HG03571 (cell line): ENCODE measurements around the gene FAAH.
"Not testable (repeated sequence)": the region's sequence is repeated elsewhere in the genome, so short reads cannot be mapped to it uniquely, and the experiment has no call there.

ENCODE experiments used
- ATAC-seq: cut with Tn5 transposase; IDR thresholded peaks from one replicate; pipeline ENCODE4 v1.9.1; 2021; ENCODE audit not compliant: unreplicated experiment

Gene FAAH

DNA sequence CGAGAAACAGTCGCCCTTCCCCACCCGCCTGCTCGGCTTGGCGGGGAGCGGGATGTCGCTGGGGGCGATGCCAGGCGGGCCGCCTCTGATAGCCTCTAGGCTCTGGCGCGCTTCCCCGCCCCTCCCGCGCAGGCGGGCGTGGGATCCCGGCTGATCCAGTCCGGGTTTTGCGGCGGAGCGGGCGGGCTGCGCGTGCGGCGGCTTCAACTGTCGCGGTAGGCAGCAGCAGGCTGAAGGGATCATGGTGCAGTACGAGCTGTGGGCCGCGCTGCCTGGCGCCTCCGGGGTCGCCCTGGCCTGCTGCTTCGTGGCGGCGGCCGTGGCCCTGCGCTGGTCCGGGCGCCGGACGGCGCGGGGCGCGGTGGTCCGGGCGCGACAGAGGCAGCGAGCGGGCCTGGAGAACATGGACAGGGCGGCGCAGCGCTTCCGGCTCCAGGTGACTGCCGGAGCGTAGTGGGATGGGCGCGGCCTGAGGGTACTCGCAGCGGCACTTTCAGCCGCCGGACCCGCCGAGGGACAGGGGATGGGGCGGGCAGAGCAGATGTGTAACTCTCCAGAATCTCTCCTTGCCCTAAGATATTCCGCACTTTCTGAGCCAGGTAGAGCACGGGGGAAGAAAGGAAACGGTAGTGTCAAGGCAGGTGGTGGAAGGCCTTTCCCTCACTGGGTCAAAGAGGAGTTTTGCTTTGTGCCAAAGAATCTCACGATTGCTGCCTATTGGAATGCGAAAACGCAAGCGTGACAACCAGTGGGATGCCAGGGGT is at the start of gene FAAH:
TSS of gene FAAH (plus strand) at position 210 of the 764 bp plus-strand sequence. CDS start at position 242, 32 bp downstream.
- ATAC-seq = no peak

- ATAC-seq = no peak
These were observed 49.6 kb upstream of the FAAH start for GRCh38 chr1:46344481-46344880.

- ATAC-seq = no peak
These were observed 48.8 kb upstream of the FAAH start for GRCh38 chr1:46345281-46345680.

DNA sequence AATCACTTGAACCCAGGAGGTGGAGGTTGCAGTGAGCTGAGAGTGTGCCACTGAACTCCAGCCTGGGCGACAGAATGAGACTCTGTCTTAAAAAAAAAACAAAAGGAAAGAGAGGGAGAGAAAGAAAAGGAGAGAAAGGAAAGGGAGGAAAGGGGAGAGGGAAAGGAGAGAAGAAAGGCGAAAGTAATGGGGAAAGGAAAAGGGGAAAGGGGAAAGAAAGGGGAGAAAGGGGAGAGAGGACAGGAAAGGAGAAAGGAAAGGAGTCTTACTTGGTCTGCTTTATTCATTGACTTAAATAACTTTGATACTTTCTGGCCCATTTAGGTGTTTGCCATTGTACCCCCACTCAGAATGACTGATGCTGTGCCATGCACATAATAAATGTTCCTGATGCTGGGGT is 41.8 kb upstream of the FAAH start:
- no peak for ATAC-seq

GRCh38 chr1:46355920-46356319 is 38.2 kb upstream of the FAAH start:
- not testable (repeated sequence) for ATAC-seq

DNA sequence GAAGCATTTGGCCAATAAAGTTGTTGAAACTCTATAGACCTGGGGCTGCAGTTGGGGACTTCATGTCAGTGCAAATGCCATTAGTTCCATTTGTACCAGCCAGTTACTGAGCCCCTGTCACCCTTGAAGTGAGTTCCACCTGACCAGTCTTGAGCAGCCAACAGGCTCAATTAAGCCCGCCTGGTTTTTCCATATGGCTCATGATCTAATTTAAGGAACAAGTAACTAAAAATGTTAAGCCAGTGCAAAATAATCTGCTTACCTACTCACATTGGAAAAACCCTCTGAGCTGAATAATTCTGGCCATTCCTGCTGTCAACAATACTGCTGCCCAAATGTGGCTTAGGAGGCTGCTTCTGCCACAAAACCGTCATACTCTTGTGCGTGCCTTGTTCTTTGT is 32.0 kb upstream of the FAAH start:
- no peak for ATAC-seq

GRCh38 chr1:46363121-46363520 is 31.0 kb upstream of the FAAH start:
- ATAC-seq = no peak

DNA sequence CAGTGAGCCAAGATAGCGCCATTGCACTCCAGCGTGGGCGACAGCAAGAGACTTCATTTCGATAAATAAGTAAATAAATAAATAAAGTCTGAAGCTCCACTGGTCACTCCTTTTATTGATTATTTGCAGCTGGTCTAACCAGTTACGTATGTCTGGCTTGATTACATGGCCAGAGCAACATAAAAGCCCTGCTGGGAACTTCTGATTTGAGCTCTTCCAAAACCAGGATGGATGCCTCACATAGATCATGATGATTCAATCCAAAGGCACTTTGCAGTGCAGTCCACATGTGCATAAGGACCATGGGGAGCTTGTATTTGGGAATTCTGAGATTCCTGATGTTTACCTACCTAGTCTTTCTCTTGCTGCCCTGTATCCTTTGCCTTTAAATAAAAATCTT is 29.5 kb upstream of the FAAH start:
- ATAC-seq = no peak

- not testable (repeated sequence) for ATAC-seq
These were observed 28.3 kb upstream of the FAAH start for GRCh38 chr1:46365796-46366195.

DNA sequence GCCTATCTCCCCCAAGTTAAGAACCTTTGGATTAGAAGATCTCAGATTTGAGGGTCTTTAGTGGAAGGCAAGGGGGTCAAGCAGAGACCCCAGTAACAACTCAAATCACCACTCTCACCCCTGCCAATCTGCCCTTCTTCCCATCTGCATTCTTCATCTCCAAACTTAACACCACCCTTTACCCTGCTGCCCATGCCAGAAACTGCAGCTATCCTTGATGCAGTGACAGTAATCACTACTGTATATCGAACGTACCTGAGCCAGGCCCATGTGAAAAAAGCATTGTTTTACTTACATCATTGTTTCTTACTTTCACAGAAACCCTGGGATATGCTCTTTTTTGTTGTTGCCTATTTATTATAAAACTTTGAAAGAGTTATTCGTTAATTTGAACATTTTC is 27.0 kb upstream of the FAAH start:
- no peak for ATAC-seq

DNA sequence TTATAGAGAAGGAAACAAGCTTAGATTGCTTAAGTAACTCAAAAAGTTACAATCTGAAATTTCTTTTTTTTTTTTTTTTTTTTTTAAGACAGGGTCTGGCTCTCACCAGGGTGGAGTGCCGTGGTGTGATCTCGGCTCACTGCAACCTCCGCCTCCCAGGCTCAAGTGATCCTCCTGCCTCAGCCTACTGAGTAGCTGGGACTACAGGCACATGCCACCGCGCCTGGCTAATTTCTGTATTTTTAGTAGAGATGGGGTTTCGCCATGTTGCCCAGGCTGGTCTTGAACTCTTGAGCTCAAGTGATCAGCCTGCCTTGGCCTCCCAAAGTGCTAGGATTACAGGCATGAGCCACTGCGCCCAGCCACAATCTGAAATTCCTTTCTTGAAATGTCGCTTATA is 26.4 kb upstream of the FAAH start:
- not testable (repeated sequence) for ATAC-seq

DNA sequence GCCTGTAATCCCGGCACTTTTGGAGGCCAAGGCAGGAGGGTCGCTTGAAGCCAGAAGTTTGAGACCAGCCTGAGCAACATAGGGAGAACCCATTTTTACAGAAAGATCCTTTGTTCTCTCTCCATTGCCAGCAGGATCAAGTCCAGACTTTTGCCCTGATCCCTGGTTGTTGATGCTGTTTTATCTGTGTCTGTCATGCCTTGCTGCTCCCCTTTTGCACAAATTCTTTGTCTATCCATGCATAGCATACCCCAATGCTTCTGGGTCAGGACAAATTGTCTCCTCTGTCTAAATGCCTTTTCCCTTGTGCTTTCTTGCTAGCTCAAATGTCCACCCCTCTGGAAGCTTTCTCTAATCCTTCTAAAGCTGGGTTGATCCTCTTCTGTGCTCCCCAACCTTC is 25.3 kb upstream of the FAAH start:
- no peak for ATAC-seq

GRCh38 chr1:46369542-46370213 is 24.4 kb upstream of the FAAH start:
- no peak for ATAC-seq

- ATAC-seq = peak; percentile 49
These were observed 23.9 kb upstream of the FAAH start for GRCh38 chr1:46370214-46370633.

DNA sequence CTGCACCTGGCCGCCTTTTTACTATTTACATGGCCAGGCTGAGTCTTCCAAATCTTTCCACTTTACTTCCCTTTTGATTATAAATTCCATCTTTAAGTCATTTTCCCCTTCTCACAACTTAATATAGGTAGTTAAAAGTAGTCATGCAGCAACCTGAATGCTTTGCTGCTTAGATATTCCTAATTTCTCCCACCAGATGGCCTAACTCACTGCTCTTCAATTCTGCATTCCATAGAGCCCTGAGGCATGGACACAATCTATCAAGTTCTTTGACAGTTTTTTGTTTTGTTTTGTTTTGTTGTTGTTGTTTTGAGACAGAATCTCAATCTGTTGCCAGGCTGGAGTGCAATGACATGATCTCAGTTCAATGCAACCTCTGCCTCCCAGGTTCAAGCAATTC is 21.7 kb upstream of the FAAH start:
- no peak for ATAC-seq

DNA sequence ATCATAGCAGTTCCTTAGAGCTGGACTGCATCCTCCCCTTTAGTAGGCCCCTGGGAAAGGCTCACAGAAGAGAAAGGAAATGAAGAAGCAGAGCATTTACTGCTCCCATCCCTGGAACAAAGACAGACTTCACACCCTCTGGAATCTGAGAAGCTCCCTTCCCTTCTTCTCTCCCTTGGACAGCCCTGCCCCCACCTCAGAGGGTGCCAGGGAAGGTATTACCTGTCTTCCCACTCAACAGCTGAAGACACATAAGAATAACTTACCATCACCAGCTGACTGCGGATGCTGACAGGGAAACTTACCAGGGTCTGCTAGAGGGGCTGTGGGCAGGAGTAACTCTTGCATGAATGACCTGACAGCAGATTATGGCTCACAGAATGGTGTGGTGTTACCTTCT is 14.1 kb upstream of the FAAH start:
- no peak for ATAC-seq

GRCh38 chr1:46380508-46380907 is 13.6 kb upstream of the FAAH start:
- ATAC-seq = no peak

- no peak for ATAC-seq
These were observed 607 bp upstream of the FAAH start for GRCh38 chr1:46393510-46393909.

GRCh38 chr1:46394872-46395465 is 852 bp downstream of the FAAH start:
- ATAC-seq = no peak

GRCh38 chr1:46396441-46397398 is 2.6 kb downstream of the FAAH start:
- ATAC-seq = no peak

DNA sequence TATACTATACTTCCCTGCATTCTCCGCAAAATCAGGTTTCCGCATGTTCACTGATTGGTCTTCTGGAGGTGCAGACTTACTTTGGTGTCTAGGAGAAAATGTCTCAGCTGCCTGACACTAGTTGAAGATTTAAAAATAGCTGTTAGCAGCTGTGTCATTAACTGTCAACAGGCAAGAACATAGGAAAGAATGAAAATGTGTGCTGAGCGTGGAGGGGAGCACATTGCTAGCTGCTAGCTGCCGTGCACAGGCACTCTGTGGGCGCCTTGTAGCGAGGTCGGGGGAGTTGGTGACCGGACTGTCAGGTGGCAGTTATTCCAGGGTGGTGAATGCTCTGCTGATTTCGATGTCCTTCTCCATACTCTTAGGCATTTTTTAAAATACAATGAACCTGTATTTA is 5.2 kb downstream of the FAAH start:
- ATAC-seq = no peak
